IMR-90 (cell line): ENCODE measurements around the gene NFKBIE. TPM values are rescaled to one million over a fixed set of nuclear protein-coding genes. Genes with fewer than 3 reads are reported as not detected.
A peak's percentile ranks its signal among the peaks of the same experiment; 100 is the strongest.

Experiments used
- ATAC-seq: fragments of 200-7000 bp; cut with Tn5 transposase; 2 replicates; pipeline ENCODE4 v1.9.1; 2020; ENCODE audit warnings: low read depth, mild to moderate bottlenecking, moderate library complexity
- BruUV-seq: library from RNA; stranded (reverse); fragments of 400-500 nt; replicated peaks from 2 replicates; lab custom pipeline; 2021; lab: Mats Ljungman, UMichigan
- CTCF ChIA-PET: fragments of 300-600 bp; formaldehyde crosslinking; extraction: SDS; loops from one replicate; lab custom pipeline; 2021; ENCODE audit warnings: antibody characterized with exemption; lab: Yijun Ruan, JAX
- POLR2A ChIA-PET: fragments of 300-600 bp; sonication (Branson Sonifier 250); formaldehyde crosslinking; loops from one replicate; lab custom pipeline; 2022; ENCODE audit warnings: antibody characterized with exemption; ENCODE audit not compliant: unreplicated experiment; lab: Charles Lee
- DNase-seq: peaks from one replicate; pipeline ENCODE4 v3.0.0; 2013
- H2AFZ ChIP-seq: replicated peaks from 2 replicates; pipeline ENCODE3; 2013; ENCODE audit warnings: low read length, mild to moderate bottlenecking; ENCODE audit not compliant: poor library complexity
- H2AK5ac ChIP-seq: 2 replicates; pipeline ENCODE4 v1.6.1; 2013; ENCODE audit warnings: low read depth, low read length, inconsistent platforms
- H2AK9ac ChIP-seq: replicated peaks from 2 replicates; pipeline ENCODE3; 2013; ENCODE audit warnings: mild to moderate bottlenecking, low read depth, low read length, moderate library complexity; ENCODE audit not compliant: poor library complexity
- H2BK120ac ChIP-seq: 2 replicates; pipeline ENCODE4 v1.6.1; 2013; ENCODE audit warnings: low read depth, low read length, inconsistent platforms
- H2BK15ac ChIP-seq: 3 replicates; pipeline ENCODE4 v1.6.1; 2013; ENCODE audit warnings: low read depth, low read length, inconsistent platforms
- H2BK20ac ChIP-seq: 2 replicates; pipeline ENCODE4 v1.6.1; 2013; ENCODE audit warnings: low read depth, mild to moderate bottlenecking, inconsistent platforms, low read length, moderate library complexity
- H2BK5ac ChIP-seq: 2 replicates; pipeline ENCODE4 v1.6.1; 2013; ENCODE audit warnings: mild to moderate bottlenecking, low read depth, low read length, inconsistent platforms; ENCODE audit not compliant: poor library complexity, severe bottlenecking
- H3K14ac ChIP-seq: replicated peaks from 2 replicates; pipeline ENCODE4 v1.6.1; 2013; ENCODE audit warnings: low read depth, low read length, inconsistent platforms
- H3K18ac ChIP-seq: 2 replicates; pipeline ENCODE4 v1.6.1; 2013; ENCODE audit warnings: low read depth, low read length, control low read depth
- H3K23ac ChIP-seq: 2 replicates; pipeline ENCODE4 v1.6.1; 2013; ENCODE audit warnings: low read depth, low read length, inconsistent platforms
- H3K27ac ChIP-seq: 2 replicates; pipeline ENCODE4 v1.5.1; 2013; ENCODE audit warnings: mild to moderate bottlenecking, control low read depth, low read length; ENCODE audit not compliant: insufficient read depth
- H3K27me3 ChIP-seq: 2 replicates; pipeline ENCODE4 v1.6.1; 2013; ENCODE audit warnings: low read length; ENCODE audit not compliant: control insufficient read depth, insufficient read depth
- H3K36me3 ChIP-seq: 2 replicates; pipeline ENCODE4 v1.6.1; 2013; ENCODE audit warnings: low read length, mixed read lengths; ENCODE audit not compliant: control insufficient read depth, insufficient read depth
- H3K4ac ChIP-seq: 2 replicates; pipeline ENCODE4 v1.6.1; 2013; ENCODE audit warnings: low read depth, low read length, inconsistent platforms
- H3K4me1 ChIP-seq: 2 replicates; pipeline ENCODE4 v1.6.1; 2013; ENCODE audit warnings: low read length, mixed read lengths; ENCODE audit not compliant: control insufficient read depth, insufficient read depth
- H3K4me2 ChIP-seq: 2 replicates; pipeline ENCODE4 v1.6.1; 2013; ENCODE audit warnings: low read depth, mild to moderate bottlenecking, control low read depth, low read length, moderate library complexity
- H3K4me3 ChIP-seq: 2 replicates; pipeline ENCODE4 v1.5.1; 2013; ENCODE audit warnings: low read depth, mild to moderate bottlenecking, control low read depth, low read length, moderate library complexity; ENCODE audit not compliant: insufficient read depth
- H3K56ac ChIP-seq: 2 replicates; pipeline ENCODE4 v1.6.1; 2013; ENCODE audit warnings: low read length, inconsistent platforms; ENCODE audit not compliant: insufficient read depth; ENCODE audit errors: extremely low read depth
- H3K79me1 ChIP-seq, 2 experiments: 2 replicates each; pipeline ENCODE4 v1.6.1; 2013; ENCODE audit warnings: low read length in 2 of 2, inconsistent platforms in 1 of 2, low read depth in 1 of 2
- H3K9ac ChIP-seq: 2 replicates; pipeline ENCODE4 v1.6.1; 2013; ENCODE audit warnings: low read depth, low read length, control low read depth
- H3K9me1 ChIP-seq: 2 replicates; pipeline ENCODE4 v1.6.1; 2013; ENCODE audit warnings: low read length, inconsistent platforms; ENCODE audit not compliant: insufficient read depth
- H3K9me3 ChIP-seq: 2 replicates; pipeline ENCODE4 v1.6.1; 2013; ENCODE audit warnings: low read length; ENCODE audit not compliant: control insufficient read depth, insufficient read depth
- H4K20me1 ChIP-seq: 2 replicates; pipeline ENCODE4 v1.6.1; 2013; ENCODE audit warnings: low read length, inconsistent platforms; ENCODE audit not compliant: insufficient read depth
- H4K5ac ChIP-seq: 2 replicates; pipeline ENCODE4 v1.6.1; 2013; ENCODE audit warnings: mild to moderate bottlenecking, low read depth, low read length, control low read depth
- H4K8ac ChIP-seq, 2 experiments: 2 replicates each; pipeline ENCODE4 v1.6.1; 2013; ENCODE audit warnings: low read depth in 2 of 2, low read length in 2 of 2, control low read depth in 1 of 2, inconsistent platforms in 1 of 2
- H4K91ac ChIP-seq: 2 replicates; pipeline ENCODE4 v1.6.1; 2013; ENCODE audit warnings: low read depth, low read length, inconsistent platforms; ENCODE audit not compliant: insufficient read depth
- SMC3 ChIP-seq: fragments of 150-350 bp; IDR thresholded peaks from 2 replicates; pipeline ENCODE4 v1.6.1; 2016; ENCODE audit warnings: low read depth, mild to moderate bottlenecking, antibody characterized with exemption, low read length, moderate library complexity
- WGBS, 2 experiments: methylation state at CpG; one replicate each; pipeline versions ENCODE4 v1.1.5 to v1.1.7; 2013; ENCODE audit warnings: missing lambda C conversion rate in 2 of 2; ENCODE audit not compliant: insufficient read length in 1 of 2; ENCODE audit errors: extremely low coverage in 2 of 2; 5-methylcytosine and 5-hydroxymethylcytosine counted together
- dilution Hi-C: fragments of 300-500 bp; cut with HindIII; formaldehyde crosslinking; loops from one replicate; pipeline ENCODE4 v1.14.3; 2018; ENCODE audit warnings: low sequenced_read_pairs; ENCODE audit not compliant: unreplicated experiment
- in situ Hi-C: fragments of 300-500 bp; cut with MboI; formaldehyde crosslinking; loops from 3 replicates; pipeline ENCODE4 v1.14.3; 2019; ENCODE audit warnings: low sequenced_read_pairs, inconsistent platforms, mixed read lengths
- intact Hi-C: fragments of 100-400 bp; cut with micrococcal nuclease; formaldehyde crosslinking; loops from 2 replicates; pipeline ENCODE4 v1.10.0; 2022
- polyA plus RNA-seq, 3 experiments: library from polyadenylated mRNA; depleted of rRNA; stranded (reverse); fragments of >200 nt; gene quantifications; 2 replicates each; pipeline ENCODE4 v1.2.3, GENCODE V29; 2012; ENCODE audit warnings: low replicate concordance in 1 of 3
- total RNA-seq: library from RNA; depleted of rRNA; stranded (reverse); fragments of >200 nt; gene quantifications from 2 replicates; pipeline ENCODE4 v1.2.3, GENCODE V29; 2012

NFKBIE gene
- total and polyA plus RNA-seq, 2 of the 4 experiments (the other 2 are of a cell fraction): 7.9 to 13.0 TPM

- 80% methylated on average over 1 of the region's 25 CpGs; no CpG with 5 or more reads in 1 of the 2 experiments for WGBS, 2 experiments
- ChIA-PET POLR2A (no interaction called here), CTCF (no interaction called here)
- BruUV-seq: no TSS peak
- TF ChIP-seq SMC3: no peak
- no peak overlapping the region for H2BK5ac ChIP-seq
- H2AK5ac ChIP-seq: no peak overlapping the region
- H2BK15ac ChIP-seq: no peak overlapping the region
- H2BK120ac ChIP-seq: no peak overlapping the region
- H4K8ac ChIP-seq: no peak overlapping the region
- H4K5ac ChIP-seq: no peak overlapping the region
- no peak overlapping the region for H3K18ac ChIP-seq
- H3K4me2 ChIP-seq: no peak overlapping the region
- no peak overlapping the region for H2BK20ac ChIP-seq
- peaks cover 38% of the 10 kb centered on the region for H3K27me3 ChIP-seq
- in situ Hi-C loops: no loop called here
- DNase-seq (peak; percentile 35), ATAC-seq (peak; percentile 73; the same call in 1 of the 2 replicates)
- no peak overlapping the region for H3K56ac ChIP-seq
- no peaks in the 10 kb centered on the region for H3K79me1 ChIP-seq
- no peaks in the 10 kb centered on the region for H3K4me1 ChIP-seq
- H3K14ac ChIP-seq: no peak overlapping the region
- no peak overlapping the region; the same call in 1 of the 2 replicates for H3K23ac ChIP-seq
- H3K4me3 ChIP-seq: no peak overlapping the region
- no peaks in the 10 kb centered on the region for H3K9me3 ChIP-seq
- no peaks in the 10 kb centered on the region; the same call in 1 of the 2 replicates for H4K20me1 ChIP-seq
- no peak overlapping the region for H2AFZ ChIP-seq
- no peak overlapping the region for H2AK9ac ChIP-seq
- H4K91ac ChIP-seq: no peak overlapping the region
- no peaks in the 10 kb centered on the region for H3K9me1 ChIP-seq
- H3K4ac ChIP-seq: no peak overlapping the region
- intact Hi-C loops: no loop called here
- H3K36me3 ChIP-seq: no peaks in the 10 kb centered on the region
- no peak overlapping the region for H3K9ac ChIP-seq
- dilution Hi-C loops: no loop called here
- H3K27ac ChIP-seq: no peak overlapping the region
Measured at GRCh38 chr6:44285552-44286284, 20.4 kb upstream of the NFKBIE start.
